GM19043 (cell line): ENCODE results near the gene GNAS-AS1.

ENCODE experiments used
- ATAC-seq: cut with Tn5 transposase; IDR thresholded peaks from one replicate; pipeline ENCODE4 v1.9.1; 2021; ENCODE audit warnings: low read depth; ENCODE audit not compliant: unreplicated experiment

The GNAS-AS1 gene

GRCh38 chr20:58888103-58888502 is 37.4 kb upstream of the GNAS-AS1 start:
- ATAC-seq, result no peak

GRCh38 chr20:58886546-58886945 is 35.8 kb upstream of the GNAS-AS1 start:
- no peak for ATAC-seq

- no peak for ATAC-seq
These were observed 34.3 kb upstream of the GNAS-AS1 start for GRCh38 chr20:58884966-58885365.

- no peak for ATAC-seq
These were observed 32.6 kb upstream of the GNAS-AS1 start for GRCh38 chr20:58883241-58883691.

GRCh38 chr20:58882704-58883089 is 32.0 kb upstream of the GNAS-AS1 start:
- no peak for ATAC-seq

GRCh38 chr20:58880994-58881752 is 30.5 kb upstream of the GNAS-AS1 start:
- no peak for ATAC-seq

GRCh38 chr20:58880441-58880840 is 29.7 kb upstream of the GNAS-AS1 start:
- ATAC-seq, result no peak

GRCh38 chr20:58878399-58878798 is 27.7 kb upstream of the GNAS-AS1 start:
- ATAC-seq, result no peak

- no peak for ATAC-seq
These were observed 27.3 kb upstream of the GNAS-AS1 start for GRCh38 chr20:58877976-58878360.

- no peak for ATAC-seq
These were observed 26.6 kb upstream of the GNAS-AS1 start for GRCh38 chr20:58877050-58877975.

- ATAC-seq, result no peak
These were observed 25.7 kb upstream of the GNAS-AS1 start for GRCh38 chr20:58876437-58876836.

- no peak for ATAC-seq
These were observed 24.9 kb upstream of the GNAS-AS1 start for GRCh38 chr20:58875541-58876134.

- no peak for ATAC-seq
These were observed 24.4 kb upstream of the GNAS-AS1 start for GRCh38 chr20:58875111-58875510.

GRCh38 chr20:58874469-58874868 is 23.8 kb upstream of the GNAS-AS1 start:
- ATAC-seq, result no peak

- no peak for ATAC-seq
These were observed 20.9 kb upstream of the GNAS-AS1 start for GRCh38 chr20:58871533-58872102.

GRCh38 chr20:58870293-58871014 is 19.8 kb upstream of the GNAS-AS1 start:
- no peak for ATAC-seq

- ATAC-seq, result no peak
These were observed 19.0 kb upstream of the GNAS-AS1 start for GRCh38 chr20:58869662-58870227.

GRCh38 chr20:58868795-58869194 is 18.1 kb upstream of the GNAS-AS1 start:
- ATAC-seq, result no peak

GRCh38 chr20:58867211-58867610 is 16.5 kb upstream of the GNAS-AS1 start:
- ATAC-seq, result no peak

- no peak for ATAC-seq
These were observed 15.1 kb upstream of the GNAS-AS1 start for GRCh38 chr20:58865843-58866242.
